K562 (cell line): ENCODE measurements around the gene SPOCD1. TPM values are rescaled to one million over a fixed set of nuclear protein-coding genes. Genes with fewer than 3 reads are reported as not detected.
A peak's percentile ranks its signal among the peaks of the same experiment; 100 is the strongest.

ENCODE experiments used
- CHAMP1 ChIP-seq: fragments of 450-650 bp; IDR thresholded peaks from 2 replicates; pipeline ENCODE4 v1.6.1; 2016; ENCODE audit warnings: mild to moderate bottlenecking
- ETV6 ChIP-seq, 3 experiments: fragments of 150-350 bp in 1 of 3; sonication (generic) in 1 of 3; formaldehyde crosslinking in 1 of 3; IDR thresholded peaks; 2 replicates each; pipeline versions ENCODE4 v1.6.1 to v1.8.0; 2014 to 2022; ENCODE audit warnings: borderline replicate concordance in 2 of 3, low read depth in 2 of 3, antibody characterized with exemption in 1 of 3, low read length in 1 of 3, mild to moderate bottlenecking in 1 of 3, missing genetic modification reagents in 1 of 3
- MYC ChIP-seq, 2 experiments: fragments of 250-450 bp in 1 of 2; sonication (Bioruptor Pico) in 1 of 2; IDR thresholded peaks; 2 replicates each; pipeline versions ENCODE4 v1.5.1 to v1.6.1; 2012 to 2021; ENCODE audit warnings: low read depth in 2 of 2, borderline replicate concordance in 1 of 2, improper control_type of control experiment in 1 of 2, low read length in 1 of 2, mild to moderate bottlenecking in 1 of 2, moderate library complexity in 1 of 2
- SMC3 ChIP-seq: conservative IDR thresholded peaks from 2 replicates; pipeline ENCODE4 v1.6.1; 2011; ENCODE audit warnings: low read depth, low read length, improper control_type of control experiment; ENCODE audit not compliant: insufficient read depth
- THAP12 ChIP-seq: fragments of 250-450 bp; sonication (Bioruptor Pico); IDR thresholded peaks from 2 replicates; pipeline ENCODE4 v1.9.0; 2021; ENCODE audit warnings: mild to moderate bottlenecking, inconsistent platforms
- ZBTB26 ChIP-seq: fragments of 450-650 bp; formaldehyde crosslinking; IDR thresholded peaks from 2 replicates; pipeline ENCODE4 v1.4.0; 2022; ENCODE audit warnings: missing genetic modification characterization
- ZNF165 ChIP-seq: fragments of 250-450 bp; sonication (Bioruptor Pico); IDR thresholded peaks from 2 replicates; pipeline ENCODE4 v1.4.0; 2020; ENCODE audit warnings: borderline replicate concordance
- ZNF282 ChIP-seq: sonication (generic); formaldehyde crosslinking; IDR thresholded peaks from 2 replicates; pipeline ENCODE4 v1.8.1; 2023; ENCODE audit warnings: missing genetic modification reagents
- polyA plus RNA-seq, 8 experiments: library from polyadenylated mRNA; depleted of rRNA in 4 of 8; stranded (reverse) in 5 of 8; unstranded in 3 of 8; fragments of >200 nt; fragmentation: Nextera tagmentation in 2 of 8; fragmentation: Illumina TruSeq in 1 of 8; extraction: Ambion mirVana in 2 of 8; extraction: Trizol in 1 of 8; gene quantifications; 2 replicates each; pipeline versions ENCODE4 v1.2.1 to v1.2.3, GENCODE V29; 2011 to 2014; ENCODE audit warnings: inconsistent platforms in 1 of 8, missing spikeins in 1 of 8
- total RNA-seq, 7 experiments: library from RNA; depleted of rRNA in 6 of 7; stranded (reverse); fragments of >200 nt in 6 of 7; fragmentation: Illumina TruSeq in 2 of 7; extraction: Trizol in 2 of 7; gene quantifications; 2 replicates each; pipeline versions ENCODE4 v1.2.1 to v1.2.3, GENCODE V29; 2011 to 2021; ENCODE audit warnings: low replicate concordance in 1 of 7

Gene SPOCD1
- total and polyA plus RNA-seq, 9 of the 15 experiments (the other 6 are each of a cell fraction or from before 2014, with no cell fraction given), result 0.03 to 0.71 (median 0.26) TPM; not detected in 1

- peak; percentile 70; the same call in 1 of the 2 replicates for TF ChIP-seq ZNF165 (CRISPR knock-in tag)
- peak; percentile 99 for TF ChIP-seq CHAMP1
- TF ChIP-seq SMC3, result peak; percentile 93
- TF ChIP-seq MYC (IDR thresholded peaks at IDR 0.05; ENCODE audit: low read depth, low read length), result peak; percentile 60; the same call in 1 of the 2 replicates
- no peak for TF ChIP-seq MYC (CRISPR knock-in tag; IDR thresholded peaks at IDR 0.05; ENCODE audit: borderline replicate concordance, low read depth)
- TF ChIP-seq ZNF282, result no peak
- TF ChIP-seq ETV6 (IDR thresholded peaks at IDR 0.05; ENCODE audit: borderline replicate concordance in 1 of 2, low read depth in 2 of 2, low read length in 1 of 2), result no peak
- no peak for TF ChIP-seq ETV6 (CRISPR knock-in tag; IDR thresholded peaks at IDR 0.05; ENCODE audit: borderline replicate concordance)
- peak; percentile 78; the same call in 1 of the 2 replicates for TF ChIP-seq THAP12 (CRISPR knock-in tag)
- 0 out of 2 replicates have a peak, but pooled peaks have one; percentile 63 for TF ChIP-seq ZBTB26 (CRISPR knock-in tag)
These were observed at the start of gene SPOCD1 (continued) for GRCh38 chr1:31815752-31816500.
